Skeletal muscle cell (primary cell): Measurements from ENCODE around the gene POLR3H.

Experiments
- DNase-seq: peaks from one replicate; pipeline ENCODE4 v3.0.0-alpha.2; 2010; ENCODE audit warnings: low read depth
- H3K4me3 ChIP-seq: 2 replicates; pipeline ENCODE4 v1.5.1; 2011; ENCODE audit warnings: low read depth, mild to moderate bottlenecking, control low read depth, low read length, moderate library complexity

Gene POLR3H

GRCh38 chr22:41523464-41524221 lies 20.6 kb downstream of the POLR3H start:
- no peak overlapping the region for H3K4me3 ChIP-seq

GRCh38 chr22:41522813-41523212 lies 21.5 kb downstream of the POLR3H start:
- DNase-seq: no peak
- H3K4me3 ChIP-seq: no peak overlapping the region

More at GRCh38 chr22:41523464-41524221, 20.6 kb downstream of the POLR3H start:
- DNase-seq: no peak

GRCh38 chr22:41521126-41521525 lies 23.1 kb downstream of the POLR3H start:
- no peak for DNase-seq
- H3K4me3 ChIP-seq: no peak overlapping the region

GRCh38 chr22:41518048-41518347 lies 26.3 kb downstream of the POLR3H start:
- no peak for DNase-seq
- no peak overlapping the region for H3K4me3 ChIP-seq

GRCh38 chr22:41517172-41518047 lies 26.9 kb downstream of the POLR3H start:
- no peak overlapping the region for H3K4me3 ChIP-seq
- no peak for DNase-seq

- no peak overlapping the region for H3K4me3 ChIP-seq
- no peak for DNase-seq
Observed at GRCh38 chr22:41516462-41516861, 27.8 kb downstream of the POLR3H start.

- no peak overlapping the region for H3K4me3 ChIP-seq
- no peak for DNase-seq
Observed at GRCh38 chr22:41513391-41513790, 30.9 kb downstream of the POLR3H start.

GRCh38 chr22:41512421-41513194 lies 31.7 kb downstream of the POLR3H start:
- DNase-seq: no peak

GRCh38 chr22:41511521-41511968 lies 32.7 kb downstream of the POLR3H start:
- H3K4me3 ChIP-seq: no peak overlapping the region
- no peak for DNase-seq

More at GRCh38 chr22:41512421-41513194, 31.7 kb downstream of the POLR3H start:
- H3K4me3 ChIP-seq: no peak overlapping the region

GRCh38 chr22:41508770-41509170 lies 35.5 kb downstream of the POLR3H start:
- no peak overlapping the region for H3K4me3 ChIP-seq
- no peak for DNase-seq

- no peak for DNase-seq
- no peak overlapping the region for H3K4me3 ChIP-seq
Observed at GRCh38 chr22:41507330-41508063, 36.8 kb downstream of the POLR3H start.

GRCh38 chr22:41505511-41506220 lies 38.6 kb downstream of the POLR3H start:
- no peak for DNase-seq
- H3K4me3 ChIP-seq: no peak overlapping the region

- DNase-seq: no peak
- H3K4me3 ChIP-seq: no peak overlapping the region
Observed at GRCh38 chr22:41504816-41505215, 39.5 kb downstream of the POLR3H start.

GRCh38 chr22:41504397-41504796 lies 39.9 kb downstream of the POLR3H start:
- peak; percentile 31 for DNase-seq
- H3K4me3 ChIP-seq: no peak overlapping the region

GRCh38 chr22:41501209-41501608 lies 43.1 kb downstream of the POLR3H start:
- no peak for DNase-seq
- H3K4me3 ChIP-seq: no peak overlapping the region

GRCh38 chr22:41500303-41500702 lies 44.0 kb downstream of the POLR3H start:
- H3K4me3 ChIP-seq: no peak overlapping the region
- no peak for DNase-seq

GRCh38 chr22:41499624-41500280 lies 44.5 kb downstream of the POLR3H start:
- no peak for DNase-seq
- H3K4me3 ChIP-seq: no peak overlapping the region

GRCh38 chr22:41498303-41498835 lies 45.9 kb downstream of the POLR3H start:
- no peak for DNase-seq
- H3K4me3 ChIP-seq: no peak overlapping the region
